Nephron progenitor cell (in vitro differentiated cells): Measurements from ENCODE around the gene CCDC124.

ENCODE experiments used
- DNase-seq: peaks from one replicate; pipeline ENCODE4 v3.0.0; 2021
- H3K27ac Mint-ChIP-seq: 2 replicates; pipeline ENCODE4 v1.8.0; 2021; ENCODE audit warnings: mild to moderate bottlenecking, moderate library complexity, mixed read lengths
- H3K27me3 Mint-ChIP-seq: 2 replicates; pipeline ENCODE4 v1.8.0; 2021; ENCODE audit warnings: mild to moderate bottlenecking, low read depth, mixed read lengths; ENCODE audit not compliant: poor library complexity
- H3K36me3 Mint-ChIP-seq: 2 replicates; pipeline ENCODE4 v1.8.0; 2021; ENCODE audit warnings: low read depth, mixed read lengths
- H3K4me1 Mint-ChIP-seq: 2 replicates; pipeline ENCODE4 v1.8.0; 2021; ENCODE audit warnings: mixed read lengths
- H3K4me3 Mint-ChIP-seq: 2 replicates; pipeline ENCODE4 v1.8.0; 2021; ENCODE audit warnings: mild to moderate bottlenecking, moderate library complexity, mixed read lengths
- H3K9me3 Mint-ChIP-seq: 2 replicates; pipeline ENCODE4 v1.8.0; 2021; ENCODE audit warnings: mild to moderate bottlenecking, moderate library complexity, mixed read lengths
- TF ChIP-seq, protein P1 (sequence below): fragments of 200-600 bp; sonication (generic); IDR thresholded peaks from 2 replicates; pipeline ENCODE4 v1.5.0; 2021; ENCODE audit warnings: antibody characterized with exemption

The CCDC124 gene

GRCh38 chr19:17947815-17948513 is 15.1 kb downstream of the CCDC124 start:
- TF ChIP-seq, protein P1, sequence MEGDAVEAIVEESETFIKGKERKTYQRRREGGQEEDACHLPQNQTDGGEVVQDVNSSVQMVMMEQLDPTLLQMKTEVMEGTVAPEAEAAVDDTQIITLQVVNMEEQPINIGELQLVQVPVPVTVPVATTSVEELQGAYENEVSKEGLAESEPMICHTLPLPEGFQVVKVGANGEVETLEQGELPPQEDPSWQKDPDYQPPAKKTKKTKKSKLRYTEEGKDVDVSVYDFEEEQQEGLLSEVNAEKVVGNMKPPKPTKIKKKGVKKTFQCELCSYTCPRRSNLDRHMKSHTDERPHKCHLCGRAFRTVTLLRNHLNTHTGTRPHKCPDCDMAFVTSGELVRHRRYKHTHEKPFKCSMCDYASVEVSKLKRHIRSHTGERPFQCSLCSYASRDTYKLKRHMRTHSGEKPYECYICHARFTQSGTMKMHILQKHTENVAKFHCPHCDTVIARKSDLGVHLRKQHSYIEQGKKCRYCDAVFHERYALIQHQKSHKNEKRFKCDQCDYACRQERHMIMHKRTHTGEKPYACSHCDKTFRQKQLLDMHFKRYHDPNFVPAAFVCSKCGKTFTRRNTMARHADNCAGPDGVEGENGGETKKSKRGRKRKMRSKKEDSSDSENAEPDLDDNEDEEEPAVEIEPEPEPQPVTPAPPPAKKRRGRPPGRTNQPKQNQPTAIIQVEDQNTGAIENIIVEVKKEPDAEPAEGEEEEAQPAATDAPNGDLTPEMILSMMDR: no peak
- DNase-seq: peak; percentile 99
- H3K4me3 Mint-ChIP-seq: peak overlapping the region; percentile 85
- no peaks in the 10 kb centered on the region for H3K9me3 Mint-ChIP-seq
- peaks cover 52% of the 10 kb centered on the region for H3K4me1 Mint-ChIP-seq
- H3K36me3 Mint-ChIP-seq: no peaks in the 10 kb centered on the region
- H3K27me3 Mint-ChIP-seq: peaks cover 34% of the 10 kb centered on the region
- no peak overlapping the region for H3K27ac Mint-ChIP-seq

- TF ChIP-seq, protein P1: no peak
- DNase-seq: no peak
- Mint-ChIP-seq H3K36me3 (no peaks in the 10 kb centered on the region), H3K27ac (no peak overlapping the region), H3K9me3 (no peaks in the 10 kb centered on the region), H3K4me3 (peak overlapping the region; percentile 85), H3K27me3 (peaks cover 39% of the 10 kb centered on the region), H3K4me1 (peaks cover 57% of the 10 kb centered on the region)
These were observed 15.7 kb downstream of the CCDC124 start for GRCh38 chr19:17948514-17948900.

DNA sequence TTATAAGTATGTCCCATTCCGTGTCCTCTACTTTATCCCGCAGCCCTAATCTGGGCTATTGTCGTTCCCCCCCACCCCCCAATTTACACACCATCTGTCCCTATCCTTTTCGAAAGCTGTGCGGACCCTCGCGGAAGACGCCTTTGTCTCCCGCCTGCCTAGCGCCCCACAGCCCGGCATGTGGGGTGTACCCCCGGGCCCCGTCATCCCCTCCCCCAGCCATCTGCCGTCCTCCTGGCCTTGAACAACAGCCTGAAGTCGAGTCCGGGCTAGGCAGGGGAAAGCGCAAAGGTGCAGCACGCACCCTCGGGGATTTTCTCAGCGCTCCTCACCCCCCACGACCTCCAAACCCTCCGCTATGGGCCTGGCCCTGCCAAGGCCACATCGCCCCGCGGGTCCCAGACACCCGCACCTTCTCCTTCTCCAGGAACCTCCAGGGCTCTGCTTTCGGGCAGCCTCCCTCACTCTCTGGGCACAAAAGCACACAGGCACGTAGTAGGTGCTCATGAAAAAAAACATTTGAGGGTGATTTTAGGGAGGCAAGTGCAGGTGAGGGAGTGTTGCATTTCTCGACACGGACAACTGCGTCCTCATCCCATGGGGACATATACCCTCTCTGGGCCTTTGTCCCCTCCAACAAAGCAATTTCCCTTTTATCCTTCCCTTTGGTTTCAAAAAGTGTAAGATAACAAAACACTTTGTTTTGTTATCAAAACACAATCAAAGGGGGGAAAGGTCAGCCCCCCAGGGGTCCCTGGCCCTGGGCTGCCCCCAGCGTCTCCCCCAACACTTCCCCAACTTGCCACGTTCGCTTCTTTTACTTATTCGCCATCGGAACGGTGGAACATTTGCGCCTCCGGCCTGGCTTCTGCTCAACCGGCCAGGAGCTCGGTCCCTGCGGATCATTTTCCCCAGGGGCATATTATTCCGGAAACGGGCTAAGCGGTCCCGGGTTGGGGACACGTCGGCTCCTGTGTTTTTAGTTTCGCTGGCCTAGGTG is 16.4 kb downstream of the CCDC124 start:
- Mint-ChIP-seq H3K27ac (peak overlapping the region; percentile 91), H3K27me3 (peaks cover 46% of the 10 kb centered on the region), H3K4me1 (peaks cover 62% of the 10 kb centered on the region), H3K4me3 (peak overlapping the region; percentile 85), H3K9me3 (no peaks in the 10 kb centered on the region), H3K36me3 (no peaks in the 10 kb centered on the region)
- TF ChIP-seq, protein P1: no peak
- DNase-seq: peak; percentile 46

DNA sequence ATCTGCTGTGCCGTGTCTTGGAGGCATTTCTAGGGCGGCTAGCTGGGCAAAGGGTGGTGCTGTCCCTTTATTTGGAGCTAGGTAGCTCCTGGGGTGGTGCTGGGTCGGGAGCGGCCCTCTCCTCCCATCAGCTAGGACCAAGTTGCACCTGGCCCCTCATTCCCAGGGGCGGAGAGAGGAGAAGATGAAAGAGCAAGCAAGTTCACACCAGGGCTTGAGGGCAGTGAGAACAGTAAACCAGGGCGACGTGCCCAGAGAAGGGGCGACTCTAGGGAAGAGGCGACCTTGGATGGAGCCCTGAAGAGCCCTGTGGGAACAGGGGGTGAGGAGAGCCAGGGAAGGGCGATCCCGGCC is 17.1 kb downstream of the CCDC124 start:
- TF ChIP-seq, protein P1: no peak
- Mint-ChIP-seq H3K36me3 (no peaks in the 10 kb centered on the region), H3K27me3 (peaks cover 53% of the 10 kb centered on the region), H3K27ac (peak overlapping the region; percentile 12), H3K9me3 (no peaks in the 10 kb centered on the region), H3K4me1 (peaks cover 59% of the 10 kb centered on the region), H3K4me3 (peak overlapping the region; percentile 85)
- DNase-seq: no peak

- Mint-ChIP-seq H3K27ac (peak overlapping the region; percentile 12), H3K36me3 (no peaks in the 10 kb centered on the region), H3K9me3 (no peaks in the 10 kb centered on the region), H3K4me3 (peak overlapping the region; percentile 85), H3K4me1 (peaks cover 58% of the 10 kb centered on the region), H3K27me3 (peaks cover 54% of the 10 kb centered on the region)
- peak; percentile 72 for DNase-seq
- TF ChIP-seq, protein P1: no peak
These were observed 17.7 kb downstream of the CCDC124 start for GRCh38 chr19:17950310-17951156.
